CD4-positive, alpha-beta T cell treated with Interferon gamma for 1 hour (primary cell): ENCODE measurements around the gene DSCAM.
"Not testable (repeated sequence)": the region's sequence is repeated elsewhere in the genome, so short reads cannot be mapped to it uniquely, and the experiment has no call there.

Experiments
- DNase-seq: peaks from one replicate; pipeline ENCODE4 v3.0.0-alpha.2; 2020

The DSCAM gene

GRCh38 chr21:40067751-40068150 is 779.2 kb downstream of the DSCAM start:
- no peak for DNase-seq

- DNase-seq, result no peak
Measured at GRCh38 chr21:40066221-40066620, 780.7 kb downstream of the DSCAM start.

- no peak for DNase-seq
Measured at GRCh38 chr21:40060083-40060677, 786.8 kb downstream of the DSCAM start.

DNA sequence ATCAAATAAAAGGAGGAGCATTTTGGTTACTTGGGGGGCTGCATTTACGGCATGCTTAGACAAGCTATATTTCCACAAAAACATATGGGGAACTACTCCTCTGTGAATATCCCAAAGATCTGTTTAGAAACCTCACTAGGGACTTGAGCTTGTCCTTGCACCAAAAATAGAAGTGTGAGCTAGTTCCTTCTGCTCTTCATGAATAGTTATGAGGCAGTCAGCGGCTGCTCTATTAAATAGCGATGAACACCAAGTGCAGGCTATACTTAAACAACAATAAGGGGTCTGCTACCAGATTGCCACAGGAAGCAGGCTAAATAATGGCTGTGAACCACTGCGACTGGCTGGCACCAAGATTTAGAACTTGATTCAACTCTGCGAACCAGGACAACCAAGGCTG is 789.6 kb downstream of the DSCAM start:
- DNase-seq, result no peak

GRCh38 chr21:40056031-40056430 is 790.9 kb downstream of the DSCAM start:
- no peak for DNase-seq

DNA sequence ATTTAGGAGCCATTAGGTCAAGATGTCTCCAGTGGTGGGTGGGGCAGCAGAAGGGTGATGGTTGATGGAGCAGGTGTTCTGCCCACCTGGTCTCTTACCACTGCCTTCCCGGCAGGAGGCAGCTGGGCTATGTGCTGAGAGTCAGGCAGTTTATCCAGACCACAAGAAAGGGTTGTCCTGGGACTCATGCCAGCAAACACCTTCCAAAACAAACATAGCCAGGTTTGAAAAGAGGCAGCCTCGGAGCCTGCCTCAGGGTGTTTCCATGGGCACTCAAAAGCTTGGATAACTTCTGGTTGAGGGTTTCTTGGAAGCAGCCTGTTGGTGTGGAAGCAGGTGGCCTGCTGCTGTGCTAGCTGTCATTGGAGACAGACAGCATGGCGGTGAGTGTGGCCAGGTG is 792.6 kb downstream of the DSCAM start:
- no peak for DNase-seq

DNA sequence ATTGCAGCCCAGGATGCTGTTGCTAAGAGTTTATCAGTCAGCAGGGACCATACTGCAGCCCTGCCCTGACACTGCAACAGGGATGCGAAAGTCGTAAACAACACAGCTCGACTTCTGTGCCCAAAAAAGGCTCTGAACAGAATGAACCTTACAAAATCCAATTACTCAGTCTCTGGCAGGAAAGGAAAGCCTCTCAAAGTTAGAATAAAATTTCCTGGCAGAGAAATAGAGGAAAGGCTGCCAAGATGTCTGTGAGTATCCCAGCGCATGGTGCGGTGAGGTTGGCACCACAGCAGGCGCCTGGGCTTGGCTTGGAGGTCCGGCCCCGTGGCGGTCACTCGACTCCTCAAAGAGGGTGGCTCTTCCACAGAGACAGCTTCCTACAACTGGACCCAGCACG is 794.0 kb downstream of the DSCAM start:
- DNase-seq, result no peak

GRCh38 chr21:40052276-40052675 is 794.7 kb downstream of the DSCAM start:
- no peak for DNase-seq

- no peak for DNase-seq
Measured at GRCh38 chr21:40051801-40052200, 795.2 kb downstream of the DSCAM start.

DNA sequence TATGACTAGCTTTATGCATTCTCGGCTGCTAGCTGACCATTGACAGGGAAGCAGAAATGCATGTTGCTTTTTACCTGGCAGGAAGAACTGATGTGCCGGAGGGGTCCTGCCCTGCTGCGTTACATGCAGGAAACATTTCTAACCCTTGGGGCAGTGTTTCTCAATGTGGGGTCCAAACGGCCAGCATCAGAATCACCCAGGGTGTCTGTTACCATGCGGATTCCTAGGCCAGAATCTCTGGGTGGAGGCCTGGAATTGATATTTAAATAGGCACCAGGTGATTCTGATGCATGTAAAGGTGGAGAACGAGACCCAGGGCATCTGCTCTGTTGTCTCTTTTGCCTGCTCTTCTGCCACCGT is 797.0 kb downstream of the DSCAM start:
- DNase-seq, result no peak

DNA sequence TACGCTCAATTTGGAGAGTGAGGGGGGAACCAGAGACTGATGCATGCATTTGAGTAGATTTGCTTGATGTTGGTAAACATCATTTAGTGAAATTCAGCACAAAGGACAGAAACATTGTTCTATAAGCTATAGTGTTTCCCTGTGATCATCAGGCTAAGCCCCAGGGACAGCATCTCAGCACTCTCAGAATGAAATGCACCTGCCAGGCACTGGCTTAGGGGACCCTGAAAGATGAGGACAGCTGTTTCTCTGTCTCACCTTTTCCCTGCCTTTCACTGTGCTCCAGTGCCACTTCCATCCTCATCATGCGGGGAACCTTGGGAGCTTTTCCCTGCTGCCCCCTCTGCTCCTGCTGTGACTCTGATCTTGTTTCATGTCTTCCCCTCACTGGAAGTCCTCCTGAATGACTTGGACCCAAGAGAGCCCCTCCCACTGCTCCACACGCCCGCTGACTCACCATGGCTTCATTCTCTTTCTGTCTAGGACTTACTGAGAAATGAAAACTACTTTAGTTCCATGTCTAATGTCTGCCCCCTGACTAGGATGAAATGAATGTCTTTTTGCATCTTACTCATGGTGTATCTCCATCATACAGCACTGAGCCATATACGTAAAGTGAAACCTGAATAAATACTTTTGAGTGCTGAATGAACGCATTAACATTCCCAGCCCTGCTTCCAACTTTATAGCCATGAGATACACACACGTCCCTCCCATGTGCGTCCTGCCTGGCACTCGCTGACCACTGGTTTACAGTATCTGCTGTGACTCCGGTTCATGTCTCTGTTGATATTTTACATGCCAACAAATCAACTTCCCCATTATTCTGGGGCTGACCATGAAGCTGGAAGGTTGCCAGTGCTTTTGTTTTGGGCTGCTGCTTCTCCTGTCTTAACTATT is 797.7 kb downstream of the DSCAM start:
- no peak for DNase-seq

- DNase-seq, result no peak
Measured at GRCh38 chr21:40047993-40048730, 798.8 kb downstream of the DSCAM start.

GRCh38 chr21:40047211-40047610 is 799.7 kb downstream of the DSCAM start:
- DNase-seq, result no peak

- no peak for DNase-seq
Measured at GRCh38 chr21:40043866-40044265, 803.1 kb downstream of the DSCAM start.

GRCh38 chr21:40043423-40043822 is 803.5 kb downstream of the DSCAM start:
- DNase-seq, result no peak

GRCh38 chr21:40041446-40041845 is 805.5 kb downstream of the DSCAM start:
- no peak for DNase-seq

DNA sequence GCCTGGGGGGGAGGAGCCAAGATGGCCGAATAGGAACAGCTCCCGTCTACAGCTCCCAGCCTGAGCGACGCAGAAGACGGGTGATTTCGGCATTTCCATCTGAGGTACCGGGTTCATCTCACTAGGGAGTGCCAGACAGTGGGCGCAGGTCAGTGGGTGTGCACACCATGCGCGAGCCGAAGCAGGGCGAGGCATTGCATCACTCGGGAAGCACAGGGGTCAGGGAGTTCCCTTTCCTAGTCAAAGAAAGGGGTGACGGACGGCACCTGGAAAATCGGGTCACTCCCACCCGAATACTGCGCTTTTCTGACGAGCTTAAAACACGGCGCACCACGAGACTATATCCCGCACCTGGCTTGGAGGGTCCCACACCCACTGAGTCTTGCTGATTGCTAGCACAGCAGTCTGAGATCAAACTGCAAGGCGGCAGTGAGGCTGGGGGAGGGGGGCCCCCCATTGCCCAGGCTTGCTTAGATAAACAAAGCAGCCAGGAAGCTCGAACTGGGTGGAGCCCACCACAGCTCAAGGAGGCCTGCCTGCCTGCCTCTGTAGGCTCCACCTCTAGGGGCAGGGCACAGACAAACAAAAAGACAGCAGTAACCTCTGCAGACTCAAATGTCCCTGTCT is 813.7 kb downstream of the DSCAM start:
- DNase-seq, result not testable (repeated sequence)

GRCh38 chr21:40029888-40030287 is 817.1 kb downstream of the DSCAM start:
- no peak for DNase-seq

GRCh38 chr21:40028393-40028792 is 818.6 kb downstream of the DSCAM start:
- not testable (repeated sequence) for DNase-seq

GRCh38 chr21:40021558-40022351 is 825.2 kb downstream of the DSCAM start:
- no peak for DNase-seq

- no peak for DNase-seq
Measured at GRCh38 chr21:40020651-40021050, 826.3 kb downstream of the DSCAM start.

- no peak for DNase-seq
Measured at GRCh38 chr21:40018871-40019475, 828.0 kb downstream of the DSCAM start.
